A172 (cell line): ENCODE data around the gene ADAMTS20. TPM values are rescaled to one million over a fixed set of nuclear protein-coding genes. Genes with fewer than 3 reads are reported as not detected.
"Not testable (repeated sequence)": the region's sequence is repeated elsewhere in the genome, so short reads cannot be mapped to it uniquely, and the experiment has no call there.

Experiments
- DNase-seq: peaks from one replicate; pipeline ENCODE4 v3.0.0-alpha.2; 2015; ENCODE audit warnings: low spot score
- total RNA-seq: library from RNA; depleted of rRNA; stranded (reverse); fragments of >200 nt; shearing (Covaris generic); gene quantifications from 2 replicates; pipeline ENCODE4 v1.2.3, GENCODE V29; 2014

Gene ADAMTS20
- total RNA-seq, 1 experiment from 2014 or later, result 0.22 TPM

- peak; percentile 33 for DNase-seq
These were observed 188.9 kb downstream of the ADAMTS20 start for GRCh38 chr12:43362910-43363694.

GRCh38 chr12:43361031-43361710 is 190.8 kb downstream of the ADAMTS20 start:
- no peak for DNase-seq

GRCh38 chr12:43360001-43360400 is 192.0 kb downstream of the ADAMTS20 start:
- not testable (repeated sequence) for DNase-seq

GRCh38 chr12:43357141-43357540 is 194.9 kb downstream of the ADAMTS20 start:
- no peak for DNase-seq

- no peak for DNase-seq
These were observed 200.0 kb downstream of the ADAMTS20 start for GRCh38 chr12:43352001-43352400.

- no peak for DNase-seq
These were observed 202.1 kb downstream of the ADAMTS20 start for GRCh38 chr12:43349863-43350262.

- DNase-seq, result no peak
These were observed 203.8 kb downstream of the ADAMTS20 start for GRCh38 chr12:43348221-43348620.

GRCh38 chr12:43347026-43347425 is 205.0 kb downstream of the ADAMTS20 start:
- DNase-seq, result no peak

- no peak for DNase-seq
These were observed 207.0 kb downstream of the ADAMTS20 start for GRCh38 chr12:43345023-43345422.

GRCh38 chr12:43341785-43342313 is 210.2 kb downstream of the ADAMTS20 start:
- DNase-seq, result not testable (repeated sequence)

GRCh38 chr12:43338848-43339526 is 213.0 kb downstream of the ADAMTS20 start:
- DNase-seq, result peak; percentile 83

GRCh38 chr12:43337571-43338444 is 214.2 kb downstream of the ADAMTS20 start:
- no peak for DNase-seq

GRCh38 chr12:43336962-43337555 is 214.9 kb downstream of the ADAMTS20 start:
- peak; percentile 8 for DNase-seq

- no peak for DNase-seq
These were observed 218.4 kb downstream of the ADAMTS20 start for GRCh38 chr12:43333644-43334043.

GRCh38 chr12:43332977-43333640 is 218.9 kb downstream of the ADAMTS20 start:
- DNase-seq, result peak; percentile 46

GRCh38 chr12:43331935-43332334 is 220.1 kb downstream of the ADAMTS20 start:
- no peak for DNase-seq

GRCh38 chr12:43329375-43329774 is 222.6 kb downstream of the ADAMTS20 start:
- no peak for DNase-seq

GRCh38 chr12:43325786-43326185 is 226.2 kb downstream of the ADAMTS20 start:
- DNase-seq, result no peak

- no peak for DNase-seq
These were observed 231.7 kb downstream of the ADAMTS20 start for GRCh38 chr12:43320281-43320680.

- DNase-seq, result no peak
These were observed 234.0 kb downstream of the ADAMTS20 start for GRCh38 chr12:43318021-43318420.
